ENCODE data around the gene DOK1. TPM values are rescaled to one million over a fixed set of nuclear protein-coding genes. Genes with fewer than 3 reads are reported as not detected.
"Not testable (repeated sequence)": the region's sequence is repeated elsewhere in the genome, so short reads cannot be mapped to it uniquely, and the experiment has no call there.

The DOK1 gene
- polyA plus RNA-seq, 3 donors, result 10.1 to 11.0 (median 10.5) TPM

- DNase-seq, result no peak
These were observed 9.9 kb upstream of the DOK1 start for GRCh38 chr2:74544634-74545033.

- DNase-seq, result no peak
These were observed 8.5 kb upstream of the DOK1 start for GRCh38 chr2:74546004-74546403.

- DNase-seq, result peak; percentile 22
These were observed 6.1 kb upstream of the DOK1 start for GRCh38 chr2:74548285-74548899.

GRCh38 chr2:74548900-74549826, 5.4 kb upstream of the DOK1 start:
- peak; percentile 54 for DNase-seq

- DNase-seq, result no peak
These were observed 4.3 kb upstream of the DOK1 start for GRCh38 chr2:74550231-74550630.

- no peak for DNase-seq
These were observed 3.0 kb upstream of the DOK1 start for GRCh38 chr2:74551530-74551929.

- DNase-seq, result no peak
These were observed 2.3 kb upstream of the DOK1 start for GRCh38 chr2:74551942-74552913.

- DNase-seq, result no peak
These were observed 1.4 kb upstream of the DOK1 start for GRCh38 chr2:74552914-74553811.

- DNase-seq, result no peak
These were observed 456 bp downstream of the DOK1 start for GRCh38 chr2:74554820-74555531.

GRCh38 chr2:74555610-74556103, 1.1 kb downstream of the DOK1 start:
- DNase-seq, result no peak

GRCh38 chr2:74556159-74556558, 1.6 kb downstream of the DOK1 start:
- DNase-seq, result no peak

- no peak for DNase-seq
These were observed 2.4 kb downstream of the DOK1 start for GRCh38 chr2:74556831-74557370.

GRCh38 chr2:74558284-74559230, 4.0 kb downstream of the DOK1 start:
- no peak for DNase-seq

- DNase-seq, result no peak
These were observed 5.4 kb downstream of the DOK1 start for GRCh38 chr2:74559912-74560311.

- DNase-seq, result no peak
These were observed 6.1 kb downstream of the DOK1 start for GRCh38 chr2:74560591-74560990.

GRCh38 chr2:74561022-74561421, 6.5 kb downstream of the DOK1 start:
- not testable (repeated sequence) for DNase-seq

GRCh38 chr2:74562126-74562775, 7.7 kb downstream of the DOK1 start:
- no peak for DNase-seq

GRCh38 chr2:74564222-74564621, 9.7 kb downstream of the DOK1 start:
- no peak for DNase-seq

Data from renal pelvis (tissue), 4 donors.